ENCODE measurements around the gene CDK5RAP2. TPM values are rescaled to one million over a fixed set of nuclear protein-coding genes. Genes with fewer than 3 reads are reported as not detected.

Gene CDK5RAP2
- total RNA-seq, 1 donor from 2014 or later, result 16.8 TPM

DNA sequence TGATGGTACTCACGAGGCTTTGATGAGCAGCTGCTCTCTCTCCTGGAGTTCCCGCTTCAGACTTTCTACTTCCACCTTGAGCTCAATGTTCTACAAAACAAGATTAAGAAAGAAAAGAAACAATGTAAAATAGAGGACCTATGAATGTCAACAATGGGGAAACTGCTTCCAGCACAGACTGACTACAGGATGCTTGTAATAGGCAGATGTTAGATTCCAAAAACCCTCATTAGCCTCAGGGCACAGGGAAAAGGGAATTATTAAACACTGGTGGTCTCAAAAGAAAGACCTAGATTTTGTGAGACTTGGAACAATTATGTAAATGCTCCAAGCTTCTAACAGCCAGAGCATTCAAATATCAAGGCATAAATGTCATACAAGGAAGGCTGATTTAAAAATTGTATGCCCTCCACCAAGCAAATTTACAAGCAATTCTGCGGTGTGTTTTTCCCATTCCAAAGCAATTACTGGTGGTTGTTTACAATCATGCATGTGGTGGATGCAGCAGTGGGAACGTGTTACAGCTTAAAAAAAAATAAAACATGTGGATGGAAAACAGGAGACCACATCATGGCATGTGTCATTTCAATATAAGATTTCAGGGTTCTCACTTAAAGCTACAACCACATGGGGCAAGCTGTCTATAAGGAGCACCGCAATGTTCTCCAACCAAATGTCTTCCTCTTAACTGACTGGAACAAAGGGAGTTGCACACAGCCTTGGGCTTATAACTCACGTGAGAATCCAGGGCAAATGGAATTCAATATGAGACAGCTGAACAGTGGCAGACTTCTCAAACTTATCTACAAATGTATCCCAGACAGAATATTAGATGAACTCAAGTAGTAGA is 34.0 kb downstream of the CDK5RAP2 start:
- no peak for DNase-seq (ENCODE audit: low read depth)
- no peak for FAIRE-seq
- TF ChIP-seq, protein P1, sequence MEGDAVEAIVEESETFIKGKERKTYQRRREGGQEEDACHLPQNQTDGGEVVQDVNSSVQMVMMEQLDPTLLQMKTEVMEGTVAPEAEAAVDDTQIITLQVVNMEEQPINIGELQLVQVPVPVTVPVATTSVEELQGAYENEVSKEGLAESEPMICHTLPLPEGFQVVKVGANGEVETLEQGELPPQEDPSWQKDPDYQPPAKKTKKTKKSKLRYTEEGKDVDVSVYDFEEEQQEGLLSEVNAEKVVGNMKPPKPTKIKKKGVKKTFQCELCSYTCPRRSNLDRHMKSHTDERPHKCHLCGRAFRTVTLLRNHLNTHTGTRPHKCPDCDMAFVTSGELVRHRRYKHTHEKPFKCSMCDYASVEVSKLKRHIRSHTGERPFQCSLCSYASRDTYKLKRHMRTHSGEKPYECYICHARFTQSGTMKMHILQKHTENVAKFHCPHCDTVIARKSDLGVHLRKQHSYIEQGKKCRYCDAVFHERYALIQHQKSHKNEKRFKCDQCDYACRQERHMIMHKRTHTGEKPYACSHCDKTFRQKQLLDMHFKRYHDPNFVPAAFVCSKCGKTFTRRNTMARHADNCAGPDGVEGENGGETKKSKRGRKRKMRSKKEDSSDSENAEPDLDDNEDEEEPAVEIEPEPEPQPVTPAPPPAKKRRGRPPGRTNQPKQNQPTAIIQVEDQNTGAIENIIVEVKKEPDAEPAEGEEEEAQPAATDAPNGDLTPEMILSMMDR (IDR thresholded peaks at IDR 0.05; ENCODE audit: insufficient read depth, low read length, severe bottlenecking), result no peak
- peaks cover 2% of the 10 kb centered on the region for H3K36me3 ChIP-seq (ENCODE audit: control insufficient read depth, insufficient read depth, low read length)
- no peaks in the 10 kb centered on the region for H3K27me3 ChIP-seq (ENCODE audit: control insufficient read depth, insufficient read depth, low read length)
- H3K4me3 ChIP-seq (ENCODE audit: low read depth, low read length), result no peak overlapping the region

DNA sequence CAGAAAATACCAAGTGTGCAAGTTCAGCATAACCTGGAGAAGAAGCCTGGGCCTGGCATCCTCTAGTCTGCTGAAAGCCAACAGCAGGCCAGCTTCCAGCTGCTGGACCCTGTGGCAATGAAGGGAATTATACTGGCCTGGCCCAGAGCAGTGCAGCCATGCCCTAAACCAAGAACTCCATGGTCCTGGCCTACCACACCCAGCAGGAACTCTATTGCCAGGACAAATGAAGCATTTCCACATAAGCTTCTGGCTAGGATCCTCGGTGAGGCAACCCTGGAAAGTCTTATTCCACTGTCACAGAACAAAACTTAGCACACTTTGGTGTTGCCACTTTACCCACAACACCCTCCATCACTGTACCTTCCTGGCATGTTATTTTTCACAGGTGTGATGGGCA is 35.5 kb downstream of the CDK5RAP2 start:
- no peak for DNase-seq (ENCODE audit: low read depth)
- H3K27me3 ChIP-seq (ENCODE audit: control insufficient read depth, insufficient read depth, low read length), result no peaks in the 10 kb centered on the region
- peak; percentile 23 for FAIRE-seq
- TF ChIP-seq, protein P1 (IDR thresholded peaks at IDR 0.05; ENCODE audit: insufficient read depth, low read length, severe bottlenecking), result no peak
- H3K4me3 ChIP-seq (ENCODE audit: low read depth, low read length), result no peak overlapping the region
- peaks cover 2% of the 10 kb centered on the region for H3K36me3 ChIP-seq (ENCODE audit: control insufficient read depth, insufficient read depth, low read length)

DNA sequence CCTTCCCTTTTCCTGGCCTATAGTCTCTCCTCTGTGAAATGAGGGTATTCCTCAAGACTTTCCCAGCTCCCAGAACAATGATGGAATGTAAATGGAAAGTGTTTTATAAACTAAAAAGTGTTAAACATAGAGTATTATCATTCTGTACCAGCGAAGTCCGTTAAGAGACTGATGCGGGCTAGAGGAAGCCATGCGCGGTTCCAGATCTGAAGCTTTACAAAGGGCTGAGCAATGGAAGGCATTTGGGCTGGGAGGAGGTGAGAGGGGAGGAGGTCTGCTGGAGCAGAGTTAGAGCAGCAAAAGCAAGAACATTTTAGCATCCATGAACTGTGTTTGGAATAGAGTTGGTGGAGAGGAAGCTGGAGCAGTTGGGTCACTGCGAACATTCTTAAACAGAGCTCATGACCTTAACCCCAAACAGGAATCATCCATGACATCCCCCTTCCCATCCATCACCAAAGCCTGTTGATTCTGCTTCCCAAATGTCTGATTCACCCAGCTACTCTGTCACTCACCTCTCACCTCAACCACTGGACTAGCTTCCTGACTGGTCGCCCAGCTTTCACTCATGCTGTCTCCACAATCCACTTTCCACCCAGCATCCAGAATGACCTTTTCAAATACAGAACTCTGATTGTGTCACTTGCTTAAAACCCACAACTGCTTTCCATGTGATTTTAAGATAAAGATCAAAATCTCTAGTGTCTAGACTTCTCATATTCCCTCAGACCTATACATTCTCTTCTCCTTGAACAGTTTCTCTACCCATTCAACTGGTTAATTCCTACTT is 37.1 kb downstream of the CDK5RAP2 start:
- Histone ChIP-seq H3K4me3 (ENCODE audit: low read depth, low read length) (no peak overlapping the region), H3K27me3 (ENCODE audit: control insufficient read depth, insufficient read depth, low read length) (no peaks in the 10 kb centered on the region), H3K36me3 (ENCODE audit: control insufficient read depth, insufficient read depth, low read length) (peaks cover 2% of the 10 kb centered on the region)
- FAIRE-seq (no peak), DNase-seq (ENCODE audit: low read depth) (no peak)
- TF ChIP-seq, protein P1 (IDR thresholded peaks at IDR 0.05; ENCODE audit: insufficient read depth, low read length, severe bottlenecking), result no peak

DNA sequence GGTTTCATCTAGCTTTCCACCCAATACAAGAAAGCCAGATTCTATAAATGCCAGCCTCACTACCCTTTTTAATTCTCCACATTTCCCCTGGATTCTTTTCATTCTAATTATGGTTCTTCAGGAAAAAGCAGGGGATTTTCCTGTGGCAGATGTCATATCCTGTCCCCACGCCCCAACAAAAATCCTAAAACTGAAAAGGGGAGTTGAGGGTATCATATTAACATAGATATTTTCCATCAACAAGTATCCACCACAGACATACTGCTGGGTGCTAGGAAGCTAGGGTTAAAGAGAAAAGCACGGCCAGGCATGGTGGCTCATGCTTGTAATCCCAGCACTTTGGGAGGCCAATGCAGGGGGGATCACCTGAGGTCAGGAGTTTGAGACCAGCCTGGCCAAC is 38.0 kb downstream of the CDK5RAP2 start:
- TF ChIP-seq, protein P1 (IDR thresholded peaks at IDR 0.05; ENCODE audit: insufficient read depth, low read length, severe bottlenecking), result no peak

DNA sequence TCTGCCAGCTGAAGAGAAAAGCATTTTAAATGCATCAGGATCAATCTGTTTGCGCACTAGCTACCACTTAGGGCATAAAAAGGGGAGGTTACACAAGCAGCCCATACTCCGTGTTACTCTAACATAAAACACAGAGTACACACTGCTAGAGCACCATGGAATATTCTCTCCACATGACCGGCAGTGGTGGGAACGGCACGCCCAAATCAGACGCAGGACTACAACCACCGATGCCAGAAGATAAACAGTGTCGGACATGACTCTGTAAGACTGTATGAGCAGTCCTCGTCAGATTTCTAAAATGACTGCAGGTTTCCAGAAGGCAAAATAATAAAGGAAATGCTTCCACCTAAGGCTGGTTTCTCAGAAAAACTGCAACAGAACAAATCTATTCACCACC is 40.0 kb downstream of the CDK5RAP2 start:
- no peak overlapping the region for H3K4me3 ChIP-seq (ENCODE audit: low read depth, low read length)
- TF ChIP-seq, protein P1 (IDR thresholded peaks at IDR 0.05; ENCODE audit: insufficient read depth, low read length, severe bottlenecking), result no peak
- H3K36me3 ChIP-seq (ENCODE audit: control insufficient read depth, insufficient read depth, low read length), result no peaks in the 10 kb centered on the region
- DNase-seq (ENCODE audit: low read depth) (no peak), FAIRE-seq (no peak)
- H3K27me3 ChIP-seq (ENCODE audit: control insufficient read depth, insufficient read depth, low read length), result no peaks in the 10 kb centered on the region

More for the DNA sequence above, 38.0 kb downstream of the CDK5RAP2 start:
- H3K27me3 ChIP-seq (ENCODE audit: control insufficient read depth, insufficient read depth, low read length), result no peaks in the 10 kb centered on the region
- FAIRE-seq (no peak), DNase-seq (ENCODE audit: low read depth) (no peak)
- H3K4me3 ChIP-seq (ENCODE audit: low read depth, low read length), result no peak overlapping the region
- H3K36me3 ChIP-seq (ENCODE audit: control insufficient read depth, insufficient read depth, low read length), result no peaks in the 10 kb centered on the region
